Left ventricle myocardium inferior (tissue), 1 donor: Measurements from ENCODE around the gene HSP90AB1. TPM values are rescaled to one million over a fixed set of nuclear protein-coding genes. Genes with fewer than 3 reads are reported as not detected.

Experiments
- DNase-seq: peaks from one replicate; pipeline ENCODE4 v3.0.0-alpha.2; 2020
- H3K27ac ChIP-seq: fragments of 200-600 bp; replicated peaks from 2 replicates; pipeline ENCODE4 v1.8.0; 2021
- H3K27me3 ChIP-seq: fragments of 200-600 bp; 2 replicates; pipeline ENCODE4 v1.8.0; 2021; ENCODE audit warnings: low read depth
- H3K36me3 ChIP-seq: fragments of 200-600 bp; 2 replicates; pipeline ENCODE4 v1.8.0; 2021
- H3K4me1 ChIP-seq: fragments of 200-600 bp; 2 replicates; pipeline ENCODE4 v1.8.0; 2021
- H3K4me3 ChIP-seq: fragments of 200-600 bp; 2 replicates; pipeline ENCODE4 v1.8.0; 2021; ENCODE audit warnings: mild to moderate bottlenecking, moderate library complexity
- H3K9me3 ChIP-seq: fragments of 200-600 bp; replicated peaks from 2 replicates; pipeline ENCODE4 v1.8.0; 2021
- CTCF ChIP-seq: fragments of 200-600 bp; IDR thresholded peaks from 2 replicates; pipeline ENCODE4 v1.8.0; 2021; ENCODE audit warnings: antibody characterized with exemption, mild to moderate bottlenecking, borderline replicate concordance
- intact Hi-C: fragments of 100-400 bp; cut with micrococcal nuclease; formaldehyde crosslinking; loops from one replicate; pipeline ENCODE4 v1.11.0; 2022
- total RNA-seq: library from RNA; stranded (reverse); fragmentation: NEBNext Ultra II Directional; extraction: Animal tissue kit (Norgen Biotek cat#: 25700); gene quantifications from one replicate; pipeline ENCODE4 v1.2.1, GENCODE V29; 2021
- donor health status: DM: no; HTN: yes; CAD: no; lungs with severe emphysema.

HSP90AB1 gene
- total RNA-seq, 1 donor from 2014 or later, result 786 TPM

DNA sequence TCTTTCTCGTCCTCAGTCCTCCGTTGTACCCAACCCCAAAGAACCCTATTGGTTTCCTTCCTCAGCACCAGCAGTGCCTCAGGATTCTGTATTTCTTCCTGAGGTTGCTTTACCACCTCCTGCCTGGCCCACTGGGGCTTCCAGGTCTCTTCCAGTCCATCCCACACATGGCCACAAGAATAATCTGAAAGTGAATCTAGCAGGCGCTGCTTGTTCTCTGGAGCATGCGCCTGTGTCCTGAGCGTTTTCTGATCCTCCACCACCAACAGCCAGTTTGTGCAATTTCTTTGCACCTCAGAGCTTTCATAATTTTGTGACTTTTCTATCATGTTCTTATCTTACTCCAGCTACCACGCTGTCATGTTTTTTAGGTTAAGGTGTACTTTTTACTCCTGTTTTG, 11.6 kb upstream of the HSP90AB1 start:
- H3K9me3 ChIP-seq, result no peaks in the 10 kb centered on the region
- TF ChIP-seq CTCF, result no peak
- no peak overlapping the region for H3K4me3 ChIP-seq
- DNase-seq, result no peak
- H3K27me3 ChIP-seq, result no peaks in the 10 kb centered on the region
- H3K27ac ChIP-seq, result peak overlapping the region; percentile 98
- peaks cover 81% of the 10 kb centered on the region for H3K4me1 ChIP-seq
- intact Hi-C loops, result no loop called here
- H3K36me3 ChIP-seq, result peaks cover 32% of the 10 kb centered on the region

DNA sequence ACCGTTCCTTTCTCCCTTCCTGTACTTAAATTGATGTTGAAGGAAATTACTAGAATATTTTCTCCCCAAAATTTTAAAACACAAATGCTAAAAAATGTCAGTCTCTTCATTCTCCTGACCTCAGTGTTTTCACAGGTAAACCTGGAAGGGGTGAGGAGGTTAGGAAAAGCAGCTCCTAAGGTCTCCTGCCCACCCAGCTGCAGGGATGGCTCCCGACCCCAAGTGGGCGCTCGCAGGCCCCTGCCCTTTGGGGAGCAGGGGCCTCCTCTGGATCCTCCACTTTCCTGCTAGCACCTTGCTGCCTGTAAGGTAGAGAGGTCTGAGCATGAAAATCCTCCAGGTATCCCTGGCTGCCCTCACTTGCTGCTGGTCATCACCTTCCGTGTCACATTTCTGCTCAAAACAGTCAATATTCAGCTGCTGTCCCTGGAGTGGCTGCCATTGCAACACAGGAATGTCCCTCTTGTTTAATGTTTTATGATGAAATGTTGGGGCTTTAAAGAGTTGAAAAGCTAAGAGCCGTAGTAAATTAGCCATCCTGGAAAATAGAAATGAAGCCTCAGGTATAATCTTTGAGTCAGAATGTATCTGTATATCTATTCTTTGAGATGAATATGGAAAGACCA, 10.9 kb upstream of the HSP90AB1 start:
- no peak for DNase-seq
- no peaks in the 10 kb centered on the region for H3K27me3 ChIP-seq
- H3K9me3 ChIP-seq, result no peaks in the 10 kb centered on the region
- peaks cover 25% of the 10 kb centered on the region for H3K36me3 ChIP-seq
- peak overlapping the region; percentile 98 for H3K27ac ChIP-seq
- intact Hi-C loops, result no loop called here
- no peak overlapping the region for H3K4me3 ChIP-seq
- TF ChIP-seq CTCF, result no peak
- H3K4me1 ChIP-seq, result peaks cover 74% of the 10 kb centered on the region

DNA sequence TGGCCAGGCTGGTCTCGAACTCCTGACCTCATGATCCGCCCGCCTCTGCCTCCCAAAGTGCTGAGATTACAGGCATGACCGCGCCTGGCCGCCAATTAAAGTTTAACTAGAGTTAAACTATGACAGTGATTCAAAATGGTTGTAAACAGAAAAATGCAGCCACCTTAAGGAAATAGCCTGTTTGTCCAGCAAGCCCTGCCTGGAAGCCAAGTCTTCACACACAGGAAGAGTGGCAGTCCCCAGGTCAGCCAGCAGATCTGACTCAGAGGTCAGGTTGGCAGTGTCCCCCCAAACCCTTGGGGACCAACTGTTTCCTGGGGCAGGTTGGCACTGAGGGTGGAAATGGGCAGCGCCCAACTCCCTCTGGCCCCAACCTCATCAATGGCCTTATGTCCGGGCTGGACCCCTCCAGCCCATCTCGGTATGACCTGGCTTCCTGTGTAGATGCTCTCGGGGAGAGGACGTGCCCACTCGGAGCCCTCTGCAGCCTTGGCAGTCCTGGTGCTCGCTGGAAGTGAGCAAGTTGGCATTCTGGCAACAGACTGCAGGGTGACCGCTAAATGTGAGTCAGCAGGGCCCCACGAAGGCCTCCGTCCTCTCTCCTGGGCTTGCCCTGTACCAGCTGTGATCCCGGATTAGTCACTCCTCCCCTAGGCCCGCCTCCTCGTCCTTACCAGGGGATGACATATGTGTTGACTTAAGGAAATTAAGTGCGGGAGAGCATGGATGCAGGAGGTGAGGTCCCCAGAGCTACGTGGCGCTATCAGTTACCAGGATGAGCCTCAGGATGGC, 9.7 kb upstream of the HSP90AB1 start:
- intact Hi-C loops, result no loop called here
- Histone ChIP-seq H3K27me3 (no peaks in the 10 kb centered on the region), H3K4me1 (peaks cover 62% of the 10 kb centered on the region), H3K36me3 (peaks cover 12% of the 10 kb centered on the region), H3K27ac (peak overlapping the region; percentile 98), H3K4me3 (peak overlapping the region; percentile 78), H3K9me3 (no peaks in the 10 kb centered on the region)
- TF ChIP-seq CTCF, result no peak
- peak; percentile 89 for DNase-seq

DNA sequence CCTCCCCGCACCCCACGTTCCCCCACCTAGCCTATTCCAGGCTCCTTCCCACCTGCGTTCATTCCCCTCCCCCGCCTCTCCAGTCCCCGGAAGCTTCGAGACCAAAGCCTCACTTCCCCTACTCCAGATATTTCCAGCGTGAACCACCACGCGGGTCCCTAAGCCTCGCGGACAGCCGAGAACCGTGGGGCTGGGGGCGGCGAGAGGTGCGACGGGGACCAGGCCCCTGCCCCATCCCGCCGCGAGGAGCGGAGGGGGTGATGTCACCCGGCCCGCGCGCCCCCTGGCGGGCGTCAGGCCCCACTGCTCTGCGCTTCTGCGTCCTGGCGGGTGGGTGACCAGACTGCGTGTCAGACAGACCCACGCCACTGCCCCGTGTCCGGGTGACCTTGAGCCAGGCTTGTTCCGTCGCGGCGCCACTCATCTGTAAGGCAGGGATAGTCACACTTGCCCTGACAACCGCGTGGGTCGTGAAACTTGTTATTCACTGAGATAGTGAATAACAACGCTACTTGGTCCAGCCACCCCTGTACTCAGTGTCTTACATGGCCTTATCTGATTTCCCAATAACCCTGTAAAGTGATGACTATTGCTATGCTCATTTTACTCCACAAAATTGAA, 9.0 kb upstream of the HSP90AB1 start:
- intact Hi-C loops, result loop anchor here (2.0 kb wide), 1 partner anchor 65 kb away; no protein-coding TSS in a partner anchor
- TF ChIP-seq CTCF, result peak; percentile 97
- Histone ChIP-seq H3K36me3 (peaks cover 5% of the 10 kb centered on the region), H3K27ac (peak overlapping the region; percentile 98), H3K4me3 (peak overlapping the region; percentile 78), H3K4me1 (peaks cover 55% of the 10 kb centered on the region), H3K9me3 (no peaks in the 10 kb centered on the region), H3K27me3 (no peaks in the 10 kb centered on the region)
- DNase-seq, result peak; percentile 81

- Histone ChIP-seq H3K9me3 (no peaks in the 10 kb centered on the region), H3K27ac (peak overlapping the region; percentile 98), H3K4me1 (peaks cover 46% of the 10 kb centered on the region), H3K4me3 (no peak overlapping the region), H3K27me3 (no peaks in the 10 kb centered on the region), H3K36me3 (no peaks in the 10 kb centered on the region)
- intact Hi-C loops, result loop anchor here (2.0 kb wide), 1 partner anchor 66 kb away; no protein-coding TSS in a partner anchor
- TF ChIP-seq CTCF, result no peak
- DNase-seq, result no peak
Observed at GRCh38 chr6:44238687-44239350, 8.1 kb upstream of the HSP90AB1 start.
